Measurements from ENCODE around the gene KIAA1755.

KIAA1755 gene

GRCh38 chr20:38260378-38261053, at the start of gene KIAA1755:
Gene KIAA1755 (minus strand): TSS chr20:38260735. CDS start chr20:38260500, 235 bp downstream.
- Histone ChIP-seq H3K9me3 (ENCODE audit: control insufficient read depth in 5 of 5, low read length in 5 of 5) (no peaks in the 10 kb centered on the region), H3K9ac (ENCODE audit: low read length in 5 of 5) (no peak within 1 kb of the TSS)

GRCh38 chr20:38308447-38308846, 47.9 kb upstream of the KIAA1755 start:
- no peak overlapping the region for H3K4me3 ChIP-seq (ENCODE audit: low read depth in 1 of 5, low read length in 5 of 5)
- peaks cover 0 to 11% (median 0%) of the 10 kb centered on the region in 5 donors for H3K4me1 ChIP-seq (ENCODE audit: control insufficient read depth in 5 of 5, insufficient read depth in 5 of 5, low read length in 5 of 5)
- H3K36me3 ChIP-seq (ENCODE audit: control insufficient read depth in 5 of 5, insufficient read depth in 5 of 5, low read length in 5 of 5) = no peaks in the 10 kb centered on the region
- no peak overlapping the region for H3K27ac ChIP-seq (ENCODE audit: low read depth, low read length)
- H3K27me3 ChIP-seq (ENCODE audit: control insufficient read depth in 5 of 5, insufficient read depth in 4 of 5, low read length in 5 of 5) = peaks cover 0 to 17% (median 0%) of the 10 kb centered on the region in 5 donors
- no peak overlapping the region for H3K9ac ChIP-seq (ENCODE audit: low read length in 5 of 5)
- H3K9me3 ChIP-seq (ENCODE audit: control insufficient read depth in 5 of 5, low read length in 5 of 5) = peaks cover 0 to 8% (median 2%) of the 10 kb centered on the region in 5 donors

More at GRCh38 chr20:38260378-38261053, at the start of gene KIAA1755:
- no peaks in the 10 kb centered on the region for H3K36me3 ChIP-seq (ENCODE audit: control insufficient read depth in 5 of 5, insufficient read depth in 5 of 5, low read length in 5 of 5)
- peak within 1 kb of the TSS in 4 of 5 donors; percentile 35 to 39 (median 37) for H3K4me3 ChIP-seq (ENCODE audit: low read depth in 1 of 5, low read length in 5 of 5)
- peak within 1 kb of the TSS; percentile 23 for H3K27ac ChIP-seq (ENCODE audit: low read depth, low read length)
- peaks cover 4 to 26% (median 21%) of the 10 kb centered on the region in 5 donors for H3K27me3 ChIP-seq (ENCODE audit: control insufficient read depth in 5 of 5, insufficient read depth in 4 of 5, low read length in 5 of 5)
- H3K4me1 ChIP-seq (ENCODE audit: control insufficient read depth in 5 of 5, insufficient read depth in 5 of 5, low read length in 5 of 5) = peaks cover 0 to 12% (median 6%) of the 10 kb centered on the region in 5 donors

- Histone ChIP-seq H3K4me1 (ENCODE audit: control insufficient read depth in 5 of 5, insufficient read depth in 5 of 5, low read length in 5 of 5) (peaks cover 0 to 12% (median 0%) of the 10 kb centered on the region in 5 donors), H3K27ac (ENCODE audit: low read depth, low read length) (no peak overlapping the region), H3K9me3 (ENCODE audit: control insufficient read depth in 5 of 5, low read length in 5 of 5) (peaks cover 0 to 8% (median 2%) of the 10 kb centered on the region in 5 donors), H3K9ac (ENCODE audit: low read length in 5 of 5) (no peak overlapping the region), H3K36me3 (ENCODE audit: control insufficient read depth in 5 of 5, insufficient read depth in 5 of 5, low read length in 5 of 5) (no peaks in the 10 kb centered on the region), H3K27me3 (ENCODE audit: control insufficient read depth in 5 of 5, insufficient read depth in 4 of 5, low read length in 5 of 5) (peaks cover 0 to 17% (median 0%) of the 10 kb centered on the region in 5 donors), H3K4me3 (ENCODE audit: low read depth in 1 of 5, low read length in 5 of 5) (no peak overlapping the region)
Measured at GRCh38 chr20:38308047-38308438, 47.5 kb upstream of the KIAA1755 start.

GRCh38 chr20:38307371-38308046, 47.0 kb upstream of the KIAA1755 start:
- Histone ChIP-seq H3K9ac (ENCODE audit: low read length in 5 of 5) (no peak overlapping the region), H3K27me3 (ENCODE audit: control insufficient read depth in 5 of 5, insufficient read depth in 4 of 5, low read length in 5 of 5) (peaks cover 0 to 17% (median 0%) of the 10 kb centered on the region in 5 donors), H3K4me1 (ENCODE audit: control insufficient read depth in 5 of 5, insufficient read depth in 5 of 5, low read length in 5 of 5) (peaks cover 0 to 12% (median 0%) of the 10 kb centered on the region in 5 donors), H3K27ac (ENCODE audit: low read depth, low read length) (no peak overlapping the region), H3K4me3 (ENCODE audit: low read depth in 1 of 5, low read length in 5 of 5) (no peak overlapping the region), H3K9me3 (ENCODE audit: control insufficient read depth in 5 of 5, low read length in 5 of 5) (peaks cover 0 to 8% (median 2%) of the 10 kb centered on the region in 5 donors), H3K36me3 (ENCODE audit: control insufficient read depth in 5 of 5, insufficient read depth in 5 of 5, low read length in 5 of 5) (no peaks in the 10 kb centered on the region)

GRCh38 chr20:38306379-38306778, 45.8 kb upstream of the KIAA1755 start:
- Histone ChIP-seq H3K27me3 (ENCODE audit: control insufficient read depth in 5 of 5, insufficient read depth in 4 of 5, low read length in 5 of 5) (peaks cover 0 to 11% (median 0%) of the 10 kb centered on the region in 5 donors), H3K9me3 (ENCODE audit: control insufficient read depth in 5 of 5, low read length in 5 of 5) (peaks cover 0 to 8% (median 2%) of the 10 kb centered on the region in 5 donors), H3K27ac (ENCODE audit: low read depth, low read length) (no peak overlapping the region), H3K4me3 (ENCODE audit: low read depth in 1 of 5, low read length in 5 of 5) (no peak overlapping the region), H3K9ac (ENCODE audit: low read length in 5 of 5) (no peak overlapping the region), H3K36me3 (ENCODE audit: control insufficient read depth in 5 of 5, insufficient read depth in 5 of 5, low read length in 5 of 5) (no peaks in the 10 kb centered on the region), H3K4me1 (ENCODE audit: control insufficient read depth in 5 of 5, insufficient read depth in 5 of 5, low read length in 5 of 5) (peaks cover 0 to 12% (median 0%) of the 10 kb centered on the region in 5 donors)

- Histone ChIP-seq H3K4me1 (ENCODE audit: control insufficient read depth in 5 of 5, insufficient read depth in 5 of 5, low read length in 5 of 5) (peaks cover 0 to 12% (median 0%) of the 10 kb centered on the region in 5 donors), H3K9me3 (ENCODE audit: control insufficient read depth in 5 of 5, low read length in 5 of 5) (peaks cover 0 to 8% (median 2%) of the 10 kb centered on the region in 5 donors), H3K36me3 (ENCODE audit: control insufficient read depth in 5 of 5, insufficient read depth in 5 of 5, low read length in 5 of 5) (no peaks in the 10 kb centered on the region), H3K27me3 (ENCODE audit: control insufficient read depth in 5 of 5, insufficient read depth in 4 of 5, low read length in 5 of 5) (peaks cover 0 to 10% (median 0%) of the 10 kb centered on the region in 5 donors), H3K27ac (ENCODE audit: low read depth, low read length) (no peak overlapping the region), H3K4me3 (ENCODE audit: low read depth in 1 of 5, low read length in 5 of 5) (no peak overlapping the region), H3K9ac (ENCODE audit: low read length in 5 of 5) (no peak overlapping the region)
Measured at GRCh38 chr20:38305541-38305940, 45.0 kb upstream of the KIAA1755 start.

- no peaks in the 10 kb centered on the region for H3K36me3 ChIP-seq (ENCODE audit: control insufficient read depth in 5 of 5, insufficient read depth in 5 of 5, low read length in 5 of 5)
- H3K9me3 ChIP-seq (ENCODE audit: control insufficient read depth in 5 of 5, low read length in 5 of 5) = peaks cover 0 to 8% (median 2%) of the 10 kb centered on the region in 5 donors
- no peak overlapping the region for H3K4me3 ChIP-seq (ENCODE audit: low read depth in 1 of 5, low read length in 5 of 5)
- H3K9ac ChIP-seq (ENCODE audit: low read length in 5 of 5) = no peak overlapping the region
- H3K27me3 ChIP-seq (ENCODE audit: control insufficient read depth in 5 of 5, insufficient read depth in 4 of 5, low read length in 5 of 5) = peaks cover 0 to 8% (median 0%) of the 10 kb centered on the region in 5 donors
- peaks cover 0 to 12% (median 2%) of the 10 kb centered on the region in 5 donors for H3K4me1 ChIP-seq (ENCODE audit: control insufficient read depth in 5 of 5, insufficient read depth in 5 of 5, low read length in 5 of 5)
- H3K27ac ChIP-seq (ENCODE audit: low read depth, low read length) = no peak overlapping the region
Measured at GRCh38 chr20:38304845-38305447, 44.4 kb upstream of the KIAA1755 start.

GRCh38 chr20:38303908-38304379, 43.4 kb upstream of the KIAA1755 start, which contains the start of gene BPI:
Gene BPI (plus strand): TSS chr20:38304156. CDS start chr20:38304224, 68 bp downstream.
- Histone ChIP-seq H3K36me3 (ENCODE audit: control insufficient read depth in 5 of 5, insufficient read depth in 5 of 5, low read length in 5 of 5) (no peaks in the 10 kb centered on the region), H3K27ac (ENCODE audit: low read depth, low read length) (no peak within 1 kb of the TSS), H3K4me1 (ENCODE audit: control insufficient read depth in 5 of 5, insufficient read depth in 5 of 5, low read length in 5 of 5) (peaks cover 0 to 19% (median 12%) of the 10 kb centered on the region in 5 donors), H3K9ac (ENCODE audit: low read length in 5 of 5) (no peak within 1 kb of the TSS), H3K9me3 (ENCODE audit: control insufficient read depth in 5 of 5, low read length in 5 of 5) (peaks cover 0 to 2% (median 1%) of the 10 kb centered on the region in 5 donors), H3K27me3 (ENCODE audit: control insufficient read depth in 5 of 5, insufficient read depth in 4 of 5, low read length in 5 of 5) (peaks cover 0 to 10% (median 0%) of the 10 kb centered on the region in 5 donors), H3K4me3 (ENCODE audit: low read depth in 1 of 5, low read length in 5 of 5) (no peak within 1 kb of the TSS)

- no peak overlapping the region for H3K4me3 ChIP-seq (ENCODE audit: low read depth in 1 of 5, low read length in 5 of 5)
- peaks cover 0 to 10% (median 0%) of the 10 kb centered on the region in 5 donors for H3K27me3 ChIP-seq (ENCODE audit: control insufficient read depth in 5 of 5, insufficient read depth in 4 of 5, low read length in 5 of 5)
- H3K4me1 ChIP-seq (ENCODE audit: control insufficient read depth in 5 of 5, insufficient read depth in 5 of 5, low read length in 5 of 5) = peaks cover 0 to 28% (median 20%) of the 10 kb centered on the region in 5 donors
- H3K9ac ChIP-seq (ENCODE audit: low read length in 5 of 5) = no peak overlapping the region
- H3K27ac ChIP-seq (ENCODE audit: low read depth, low read length) = no peak overlapping the region
- no peaks in the 10 kb centered on the region for H3K36me3 ChIP-seq (ENCODE audit: control insufficient read depth in 5 of 5, insufficient read depth in 5 of 5, low read length in 5 of 5)
- H3K9me3 ChIP-seq (ENCODE audit: control insufficient read depth in 5 of 5, low read length in 5 of 5) = no peaks in the 10 kb centered on the region
Measured at GRCh38 chr20:38302786-38303185, 42.3 kb upstream of the KIAA1755 start.

Data from subcutaneous abdominal adipose tissue (tissue), 5 donors.